Prostate gland (tissue), 2 donors: Measurements from ENCODE around the gene HMGCS2. TPM values are rescaled to one million over a fixed set of nuclear protein-coding genes. Genes with fewer than 3 reads are reported as not detected.

Source experiments
- DNase-seq: peaks from one replicate; pipeline ENCODE4 v3.0.0-alpha.2; 2019; ENCODE audit warnings: low spot score
- H3K27ac ChIP-seq, 2 donors: fragments of 200-600 bp; sonication (generic); 2 replicates each; pipeline ENCODE4 v1.5.1; 2017 to 2019
- H3K27me3 ChIP-seq: fragments of 200-600 bp; sonication (generic); replicated peaks from 2 replicates; pipeline ENCODE4 v1.5.1; 2019; ENCODE audit not compliant: insufficient read depth
- H3K36me3 ChIP-seq, 2 donors: fragments of 200-600 bp; sonication (generic); 1 replicate in 1 of 2; 2 replicates in 1 of 2; pipeline versions ENCODE4 v1.5.1 to v1.8.1; 2017 to 2019
- H3K4me1 ChIP-seq: fragments of 200-600 bp; sonication (generic); replicated peaks from 2 replicates; pipeline ENCODE4 v1.5.1; 2019
- H3K4me3 ChIP-seq, 2 donors: fragments of 200-600 bp; sonication (generic); 2 replicates each; pipeline ENCODE4 v1.5.1; 2017 to 2019
- H3K9me3 ChIP-seq: fragments of 200-600 bp; sonication (generic); 2 replicates; pipeline ENCODE4 v1.5.1; 2017
- CTCF ChIP-seq, 4 experiments: fragments of 200-600 bp in 2 of 4; fragments of 450-650 bp in 2 of 4; sonication (generic) in 2 of 4; IDR thresholded peaks; 1 replicate in 3 of 4; 2 replicates in 1 of 4; pipeline ENCODE4 v1.5.1; 2016 to 2019; ENCODE audit warnings: antibody characterized with exemption in 4 of 4, mild to moderate bottlenecking in 2 of 4, moderate library complexity in 2 of 4
- POLR2A ChIP-seq: fragments of 450-650 bp; IDR thresholded peaks from one replicate; pipeline ENCODE4 v1.6.1; 2016; ENCODE audit warnings: antibody characterized with exemption, mild to moderate bottlenecking
- POLR2AphosphoS5 ChIP-seq: sonication (generic); formaldehyde crosslinking; IDR thresholded peaks from one replicate; pipeline ENCODE4 v1.6.1; 2017; ENCODE audit warnings: antibody characterized with exemption
- WGBS: methylation state at CpG from one replicate; pipeline ENCODE4 v1.1.5; 2018; 5-methylcytosine and 5-hydroxymethylcytosine counted together
- intact Hi-C: fragments of 100-400 bp; cut with DNase I; formaldehyde crosslinking; loops from one replicate; pipeline ENCODE4 v1.14.2; 2022
- total RNA-seq, 2 donors: library from RNA; depleted of rRNA; stranded (reverse); fragments of >200 nt; gene quantifications; one replicate each; pipeline ENCODE4 v1.1.0, GENCODE V29; 2016

Gene HMGCS2
- total RNA-seq, 2 donors from 2014 or later: 4.6 to 21.5 TPM

- H3K27ac ChIP-seq: no peak overlapping the region
- H3K9me3 ChIP-seq: no peaks in the 10 kb centered on the region
- intact Hi-C loops: no loop called here
- TF ChIP-seq CTCF (IDR thresholded peaks at IDR 0.05) (no peak), POLR2A (no peak), POLR2AphosphoS5 (no peak)
- H3K27me3 ChIP-seq: no peaks in the 10 kb centered on the region
- no peaks in the 10 kb centered on the region for H3K4me1 ChIP-seq
- DNase-seq: no peak
- H3K36me3 ChIP-seq: no peaks in the 10 kb centered on the region
- 64% methylated on average over 1 of the region's 1 CpG for WGBS
- H3K4me3 ChIP-seq: no peak overlapping the region
Measured at GRCh38 chr1:119727991-119728390, 40.7 kb downstream of the HMGCS2 start.

GRCh38 chr1:119725626-119726025, 43.1 kb downstream of the HMGCS2 start:
- Histone ChIP-seq H3K27me3 (no peaks in the 10 kb centered on the region), H3K4me3 (no peak overlapping the region), H3K9me3 (no peaks in the 10 kb centered on the region), H3K36me3 (no peaks in the 10 kb centered on the region), H3K4me1 (no peaks in the 10 kb centered on the region), H3K27ac (no peak overlapping the region)
- WGBS: 96% methylated on average over 5 of the region's 5 CpGs
- no peak for DNase-seq
- TF ChIP-seq POLR2A: no peak
- TF ChIP-seq POLR2AphosphoS5: no peak
- no peak for TF ChIP-seq CTCF (IDR thresholded peaks at IDR 0.05)
- intact Hi-C loops: no loop called here

- intact Hi-C loops: no loop called here
Measured at GRCh38 chr1:119724611-119725218, 44.0 kb downstream of the HMGCS2 start.

GRCh38 chr1:119721896-119722295, 46.8 kb downstream of the HMGCS2 start:
- 78% methylated on average over 5 of the region's 5 CpGs for WGBS
- Histone ChIP-seq H3K9me3 (no peaks in the 10 kb centered on the region), H3K4me1 (no peaks in the 10 kb centered on the region), H3K27me3 (no peaks in the 10 kb centered on the region), H3K36me3 (no peaks in the 10 kb centered on the region), H3K4me3 (no peak overlapping the region), H3K27ac (no peak overlapping the region)
- no peak for TF ChIP-seq POLR2A
- no peak for TF ChIP-seq CTCF (IDR thresholded peaks at IDR 0.05)
- TF ChIP-seq POLR2AphosphoS5: no peak
- no peak for DNase-seq
- intact Hi-C loops: no loop called here

More at GRCh38 chr1:119724611-119725218, 44.0 kb downstream of the HMGCS2 start:
- no peaks in the 10 kb centered on the region for H3K9me3 ChIP-seq
- no peaks in the 10 kb centered on the region for H3K4me1 ChIP-seq
- no peaks in the 10 kb centered on the region for H3K36me3 ChIP-seq
- no peak overlapping the region for H3K4me3 ChIP-seq
- DNase-seq: no peak
- no peak overlapping the region for H3K27ac ChIP-seq
- WGBS: 85% methylated on average over 8 of the region's 8 CpGs
- no peaks in the 10 kb centered on the region for H3K27me3 ChIP-seq
- TF ChIP-seq POLR2AphosphoS5 (no peak), POLR2A (no peak), CTCF (IDR thresholded peaks at IDR 0.05) (no peak)

- Histone ChIP-seq H3K27ac (no peak overlapping the region), H3K36me3 (no peaks in the 10 kb centered on the region), H3K9me3 (no peaks in the 10 kb centered on the region), H3K27me3 (no peaks in the 10 kb centered on the region), H3K4me3 (no peak overlapping the region), H3K4me1 (no peaks in the 10 kb centered on the region)
- TF ChIP-seq POLR2AphosphoS5 (no peak), POLR2A (no peak), CTCF (IDR thresholded peaks at IDR 0.05) (no peak)
- 95% methylated on average over 11 of the region's 11 CpGs for WGBS
- intact Hi-C loops: no loop called here
- DNase-seq: no peak
Measured at GRCh38 chr1:119720866-119721440, 47.8 kb downstream of the HMGCS2 start.
